ENCODE measurements around the gene NCOA6.
A peak's percentile ranks its signal among the peaks of the same experiment; 100 is the strongest.
"Not testable (repeated sequence)": the region's sequence is repeated elsewhere in the genome, so short reads cannot be mapped to it uniquely, and the experiment has no call there.

Gene NCOA6

DNA sequence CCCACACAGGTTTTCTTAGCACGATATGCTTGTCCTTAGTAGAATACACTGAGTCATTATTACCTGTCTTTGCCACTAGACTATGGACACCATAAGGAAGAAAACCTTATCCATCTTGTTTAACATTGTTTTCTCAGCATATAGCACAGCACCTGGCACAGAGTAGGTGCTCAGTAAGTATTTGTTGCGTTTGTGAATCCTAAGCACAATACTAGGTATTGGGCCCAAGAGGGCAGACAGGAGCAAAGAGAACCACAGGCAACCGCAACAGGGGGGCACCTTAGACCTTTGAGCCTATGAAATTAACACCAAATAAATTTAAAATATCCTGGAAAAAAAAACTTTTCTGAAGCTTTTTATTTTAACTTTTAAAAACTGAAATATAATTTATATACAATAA is 3.7 kb upstream of the NCOA6 start:
- DNase-seq (ENCODE audit: low read depth, low spot score): no peak

DNA sequence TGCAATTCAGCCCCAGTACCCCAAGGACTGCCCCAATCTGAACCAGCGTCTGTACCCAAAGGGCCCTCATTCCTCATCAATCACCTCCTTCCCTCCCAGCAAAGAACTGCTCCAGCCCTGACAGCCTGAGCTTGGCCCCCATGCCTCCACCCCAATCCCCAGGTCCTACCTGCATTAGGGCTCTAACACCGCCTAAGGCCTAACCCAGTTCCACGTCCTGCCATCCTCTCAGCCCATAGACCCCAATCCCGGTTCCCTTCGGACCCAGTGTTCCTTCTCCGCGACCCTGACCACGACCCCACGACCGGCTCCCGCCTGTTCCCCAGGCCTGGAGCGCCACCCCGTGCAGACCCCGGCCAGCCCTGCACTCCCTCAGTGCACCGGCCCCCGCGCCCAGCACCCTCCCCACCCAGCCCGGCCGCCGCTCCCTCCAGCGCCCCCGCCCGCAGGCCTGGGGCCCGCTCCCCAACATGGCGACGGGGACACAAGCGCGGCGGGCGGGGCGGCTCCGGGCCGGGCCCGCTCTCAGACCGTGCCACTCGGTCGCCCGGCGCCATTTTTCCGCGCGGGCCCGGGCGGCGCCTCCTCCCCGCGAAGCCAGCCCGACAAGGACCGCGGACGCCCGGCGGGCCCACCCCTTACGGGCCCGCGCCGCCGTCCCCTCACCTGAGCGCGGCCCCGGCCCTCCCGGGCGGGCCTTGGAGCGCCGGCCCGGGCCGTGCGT is 483 bp downstream of the NCOA6 start:
- peak; percentile 82 for DNase-seq (ENCODE audit: low read depth, low spot score)

DNA sequence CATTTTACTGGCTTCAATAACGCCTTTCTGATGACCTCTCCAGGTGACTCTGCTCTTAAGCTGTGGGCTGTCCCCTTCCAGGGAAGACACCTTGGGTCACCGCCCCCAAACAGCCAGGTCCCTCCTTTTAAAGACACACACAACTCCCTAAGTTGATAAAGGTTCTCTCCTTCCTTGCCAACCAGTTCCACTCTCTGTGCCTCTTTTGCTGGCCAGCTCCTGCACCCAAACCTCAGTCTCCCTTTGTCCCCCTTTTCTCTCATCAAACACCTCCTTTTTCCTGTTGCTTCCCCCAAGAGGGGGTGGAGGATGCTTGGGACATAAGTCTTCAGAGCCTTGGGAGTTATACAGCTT is 1.0 kb downstream of the NCOA6 start:
- peak; percentile 52 for DNase-seq (ENCODE audit: low read depth, low spot score)

DNA sequence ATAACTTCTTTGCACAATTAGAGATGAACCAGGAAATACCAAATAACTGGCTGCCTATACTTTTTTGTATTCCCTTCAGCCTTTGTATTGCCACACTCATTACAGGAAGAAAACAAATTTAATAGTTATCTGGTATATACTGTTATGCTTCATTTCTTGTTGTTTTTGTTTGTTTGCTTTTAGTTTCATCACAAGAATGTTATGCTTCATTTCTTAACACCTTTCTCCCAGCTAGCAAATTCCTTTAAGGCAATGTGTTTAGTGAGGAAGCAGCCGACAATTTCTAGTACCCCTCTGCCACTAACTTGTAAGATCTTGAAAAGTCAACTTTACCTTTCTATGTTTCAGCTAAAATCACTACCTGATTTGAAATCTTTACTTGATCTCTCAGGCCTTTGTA is 1.4 kb downstream of the NCOA6 start:
- no peak for DNase-seq (ENCODE audit: low read depth, low spot score)

DNA sequence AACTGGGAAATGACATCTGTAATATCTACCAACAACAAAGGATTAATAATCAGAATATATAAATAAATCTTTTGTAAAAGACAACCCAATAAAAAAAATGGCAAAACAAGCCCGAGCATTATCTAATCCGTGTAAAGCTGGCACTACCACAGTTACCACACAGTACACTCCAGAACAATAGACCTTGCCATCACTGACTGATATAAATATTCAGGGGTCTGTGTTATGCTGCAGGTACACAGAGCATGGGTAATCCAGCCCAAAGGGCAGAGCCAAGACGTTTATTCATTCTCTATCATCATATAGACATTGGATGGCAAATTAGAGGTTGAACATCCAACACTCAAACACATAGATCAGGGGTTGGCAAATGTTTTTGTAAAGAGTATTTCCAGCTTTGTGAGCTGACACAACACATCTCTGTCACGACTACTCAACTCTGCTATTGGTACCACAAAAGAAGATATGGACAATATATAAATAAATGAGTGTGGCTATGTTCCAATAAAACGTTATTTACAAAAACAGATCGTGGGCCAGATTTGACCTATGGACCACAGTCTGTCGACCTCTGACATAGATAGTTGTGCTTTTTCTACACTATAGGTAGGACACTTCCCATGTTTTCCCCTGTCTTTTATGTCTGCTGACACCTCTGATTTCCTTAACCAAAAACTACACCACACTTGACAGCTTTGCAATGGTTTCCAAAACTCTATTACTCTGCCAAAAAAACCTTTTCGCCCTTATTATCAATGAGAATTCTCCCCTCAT is 4.5 kb downstream of the NCOA6 start:
- no peak for DNase-seq (ENCODE audit: low read depth, low spot score)

DNA sequence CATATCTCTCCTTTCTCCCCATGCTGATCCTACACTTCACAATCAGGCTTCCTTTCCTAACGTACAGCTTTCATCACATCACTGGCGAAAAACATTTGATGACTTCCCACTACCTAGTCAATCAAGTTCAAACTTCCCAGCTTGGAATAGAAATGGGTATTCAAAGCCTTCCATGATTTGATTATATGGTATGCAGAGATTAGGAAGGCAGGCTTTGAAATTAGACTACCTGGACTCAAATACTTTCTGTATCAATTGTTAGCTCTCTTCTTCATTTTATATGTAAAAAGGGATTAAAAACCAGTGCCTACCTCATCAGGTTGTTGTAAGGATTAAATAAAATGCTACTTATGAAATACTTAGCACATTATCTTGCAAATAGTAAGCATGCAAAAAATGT is 7.7 kb downstream of the NCOA6 start:
- DNase-seq (ENCODE audit: low read depth, low spot score): no peak

DNA sequence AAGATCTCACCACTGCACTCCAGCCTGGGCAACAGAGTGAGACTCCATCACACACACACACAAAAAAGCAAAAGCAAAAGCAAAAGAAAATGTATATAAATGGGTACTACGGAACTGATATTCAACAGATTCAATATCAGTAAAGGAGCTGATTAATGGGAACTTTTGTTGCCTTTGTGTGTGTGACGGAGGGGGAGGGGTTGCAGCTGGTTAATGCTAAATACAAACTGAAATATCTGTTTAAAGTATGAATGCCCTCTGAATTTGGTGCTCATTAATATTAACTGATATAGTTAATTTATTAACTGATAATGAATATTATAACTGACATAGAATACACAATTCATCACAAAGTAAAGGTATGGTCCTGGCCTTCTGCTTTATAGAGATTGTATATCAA is 8.4 kb downstream of the NCOA6 start:
- no peak for DNase-seq (ENCODE audit: low read depth, low spot score)

DNA sequence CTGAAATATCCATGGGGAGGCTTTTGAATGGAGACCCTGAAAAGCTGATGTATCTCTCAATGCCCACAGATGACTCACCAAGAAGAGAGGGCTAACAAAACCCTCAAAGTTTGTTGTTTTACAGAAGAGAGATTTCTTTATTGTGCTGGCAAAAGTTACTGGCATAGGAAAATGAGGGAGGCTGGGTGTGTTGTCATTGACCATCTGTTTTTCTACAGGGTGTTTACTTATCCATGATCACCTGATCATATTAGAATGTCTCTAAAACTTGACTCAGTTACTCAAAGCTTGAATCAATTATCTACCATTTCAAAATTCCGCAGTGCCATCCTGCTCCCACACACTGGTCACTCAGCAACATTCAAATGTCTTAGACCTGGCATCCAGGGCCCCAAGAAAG is 9.8 kb downstream of the NCOA6 start:
- peak; percentile 21 for DNase-seq (ENCODE audit: low read depth, low spot score)

DNA sequence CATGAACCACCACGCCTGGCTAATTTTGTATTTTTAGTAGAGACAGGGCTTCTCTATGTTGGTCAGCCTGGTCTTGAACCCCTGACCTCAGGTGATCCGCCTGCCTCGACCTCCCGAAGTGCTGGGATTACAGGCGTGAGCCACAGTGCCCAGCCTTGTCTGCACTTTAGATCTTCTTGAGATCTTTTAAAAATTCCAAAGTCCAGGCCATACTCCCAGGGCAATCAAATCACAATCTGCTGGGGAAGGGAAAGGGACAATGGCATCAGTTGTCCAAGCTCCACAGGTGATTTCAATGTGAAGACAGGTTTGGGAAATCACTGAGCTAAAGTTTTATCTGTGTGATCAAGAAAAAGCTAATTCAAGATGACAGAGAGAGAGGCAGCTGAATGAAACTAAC is 16.9 kb downstream of the NCOA6 start:
- no peak for DNase-seq (ENCODE audit: low read depth, low spot score)

DNA sequence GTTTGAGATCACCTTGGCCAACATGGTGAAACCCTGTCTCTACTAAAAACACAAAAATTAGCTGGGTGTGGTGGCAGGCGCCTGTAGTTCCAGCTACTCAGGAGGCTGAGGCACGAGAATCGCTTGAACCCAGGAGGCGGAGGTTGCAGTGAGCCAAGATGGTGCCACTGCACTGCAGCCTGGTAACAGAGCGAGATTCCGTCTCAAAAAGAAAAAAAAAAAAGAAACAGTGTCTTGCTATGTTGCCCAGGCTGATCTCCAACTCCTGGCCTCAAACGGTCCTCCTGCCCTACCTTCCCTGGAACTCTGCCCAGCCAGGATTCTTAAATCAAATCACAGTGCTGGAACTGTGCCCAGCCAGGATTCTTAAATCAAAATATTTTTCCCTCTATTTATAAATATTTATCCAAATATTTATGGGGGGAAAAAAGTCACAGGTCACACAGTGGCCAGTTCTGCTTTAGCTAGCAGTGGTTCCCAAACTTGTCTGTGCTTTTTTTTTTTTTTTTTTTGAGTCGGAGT is 17.4 kb downstream of the NCOA6 start:
- not testable (repeated sequence) for DNase-seq (ENCODE audit: low read depth, low spot score)

DNA sequence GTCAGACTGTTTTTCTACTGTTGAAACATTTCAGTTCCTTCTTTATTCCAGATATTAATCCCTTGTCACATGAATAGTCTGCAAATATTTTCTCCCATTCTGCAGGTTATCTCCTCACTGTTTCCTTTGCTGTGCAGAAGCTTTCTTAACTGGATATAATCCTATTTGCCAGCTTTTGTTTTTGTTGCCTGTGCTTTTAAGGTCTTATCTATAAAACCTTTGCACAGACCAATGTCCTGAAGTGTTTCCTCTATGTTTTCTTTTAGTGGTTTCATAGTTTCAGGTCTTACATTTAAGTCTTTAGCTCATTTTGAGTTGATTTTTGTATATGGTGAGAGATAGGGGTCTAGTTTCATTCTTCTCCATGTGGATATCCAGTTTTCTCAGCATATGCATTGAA is 19.2 kb downstream of the NCOA6 start:
- no peak for DNase-seq (ENCODE audit: low read depth, low spot score)

DNA sequence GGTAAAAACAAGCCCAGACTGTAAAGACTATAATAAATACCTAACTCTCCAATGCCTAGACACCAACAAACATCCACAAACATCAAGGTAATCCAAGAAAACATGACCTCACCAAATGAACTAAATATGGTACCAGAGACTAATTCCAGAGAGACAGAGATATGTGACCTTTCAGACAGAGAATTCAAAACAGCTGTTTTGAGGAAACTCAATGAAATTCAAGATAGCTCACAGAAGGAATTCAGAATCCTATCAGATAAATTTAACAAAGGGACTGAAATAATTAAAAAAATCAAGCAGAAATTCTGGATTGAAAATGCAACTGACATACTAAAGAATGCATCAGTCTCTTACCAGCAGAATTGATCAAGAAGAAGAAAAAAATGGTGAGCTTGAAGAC is 26.6 kb downstream of the NCOA6 start:
- no peak for DNase-seq (ENCODE audit: low read depth, low spot score)

DNA sequence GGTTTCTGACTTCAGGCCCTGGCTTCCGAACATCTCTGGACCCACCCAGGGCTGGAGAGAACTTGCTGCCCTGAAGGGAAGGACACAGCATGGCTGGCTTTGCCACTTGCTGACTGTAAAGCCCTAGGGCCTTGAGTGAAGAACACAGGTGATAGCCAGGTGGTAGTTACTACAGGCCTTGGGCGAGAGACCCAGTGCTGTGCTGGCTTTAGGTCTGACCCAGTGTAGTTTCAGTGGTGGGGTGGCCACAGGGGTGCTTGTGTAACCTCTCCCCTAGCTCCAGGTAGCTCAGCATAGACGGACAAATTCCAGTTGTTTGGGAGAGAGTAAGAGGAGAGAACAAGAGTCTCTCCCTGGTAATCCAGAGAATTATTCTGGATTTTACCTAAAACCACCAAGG is 27.1 kb downstream of the NCOA6 start:
- DNase-seq (ENCODE audit: low read depth, low spot score): no peak

DNA sequence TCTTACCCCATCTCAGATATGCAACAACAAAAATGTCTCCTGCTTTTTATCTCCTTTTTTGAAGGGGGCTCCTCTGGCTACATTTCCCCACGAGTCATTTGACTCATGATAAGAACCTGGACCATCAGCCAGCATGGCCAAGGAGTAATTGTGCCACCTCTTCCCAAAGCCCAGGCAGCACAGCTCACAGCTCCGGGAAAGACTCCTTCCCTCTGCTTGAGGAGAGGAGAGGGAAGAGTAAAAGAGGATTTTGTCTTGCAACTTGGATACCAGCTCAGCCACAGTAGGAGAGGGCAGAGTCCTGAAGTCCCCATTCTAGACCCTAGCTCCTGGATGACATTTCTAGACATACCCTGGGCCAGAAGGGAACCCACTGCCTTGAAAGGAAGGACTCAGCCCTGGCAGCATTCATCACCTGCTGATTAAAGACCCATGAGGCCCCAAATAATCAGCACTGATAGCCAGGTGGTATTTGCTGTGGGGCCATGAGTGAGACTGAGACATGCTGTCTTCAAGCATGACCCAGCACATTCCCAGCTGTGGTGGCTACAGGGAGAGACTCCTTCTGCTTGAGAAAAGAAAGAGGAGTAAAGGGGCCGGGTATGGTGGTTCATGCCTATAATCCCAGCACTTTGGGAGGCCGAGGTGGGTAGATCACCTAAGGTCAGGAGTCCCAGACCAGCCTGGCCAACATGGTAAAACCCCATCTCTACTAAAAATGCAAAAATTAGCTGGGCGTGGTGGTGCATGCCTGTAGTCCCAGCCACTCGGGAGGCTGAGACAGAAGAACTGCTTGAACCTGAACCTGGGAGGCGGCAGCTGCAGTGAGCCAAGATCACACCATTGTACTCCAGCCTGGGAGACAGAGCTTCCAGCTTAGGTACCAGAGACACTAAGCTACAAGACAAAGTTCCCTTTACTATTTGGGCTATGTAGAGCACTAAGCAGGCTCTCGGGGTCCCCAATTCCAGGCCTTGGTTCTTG is 28.1 kb downstream of the NCOA6 start:
- DNase-seq (ENCODE audit: low read depth, low spot score): no peak

DNA sequence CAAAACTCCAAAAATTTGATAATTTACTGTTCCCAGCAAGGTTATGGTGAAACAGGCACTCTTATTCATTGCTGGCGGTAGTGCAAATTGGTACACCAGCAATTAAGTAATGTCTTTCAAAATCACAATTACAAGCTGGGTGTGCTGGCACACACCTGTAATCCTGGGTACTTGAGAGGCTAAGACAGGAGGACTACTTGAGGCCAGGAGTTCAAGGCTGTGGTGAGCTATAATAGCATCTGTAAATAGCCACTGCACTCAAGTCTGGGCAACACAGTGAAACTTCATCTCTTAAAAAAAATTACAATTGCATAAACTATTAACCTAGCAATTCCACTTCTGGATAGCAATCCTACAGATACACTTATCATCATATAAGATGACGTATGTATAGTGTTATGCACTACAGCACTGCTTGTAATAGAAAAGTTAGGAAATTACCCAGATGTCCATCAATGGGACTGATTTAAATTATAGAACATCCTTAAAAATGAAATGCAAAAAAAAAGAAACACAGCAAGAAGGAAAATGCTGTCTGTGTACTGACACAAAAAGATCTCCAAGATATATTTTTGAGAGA is 31.4 kb downstream of the NCOA6 start:
- DNase-seq (ENCODE audit: low read depth, low spot score): no peak

DNA sequence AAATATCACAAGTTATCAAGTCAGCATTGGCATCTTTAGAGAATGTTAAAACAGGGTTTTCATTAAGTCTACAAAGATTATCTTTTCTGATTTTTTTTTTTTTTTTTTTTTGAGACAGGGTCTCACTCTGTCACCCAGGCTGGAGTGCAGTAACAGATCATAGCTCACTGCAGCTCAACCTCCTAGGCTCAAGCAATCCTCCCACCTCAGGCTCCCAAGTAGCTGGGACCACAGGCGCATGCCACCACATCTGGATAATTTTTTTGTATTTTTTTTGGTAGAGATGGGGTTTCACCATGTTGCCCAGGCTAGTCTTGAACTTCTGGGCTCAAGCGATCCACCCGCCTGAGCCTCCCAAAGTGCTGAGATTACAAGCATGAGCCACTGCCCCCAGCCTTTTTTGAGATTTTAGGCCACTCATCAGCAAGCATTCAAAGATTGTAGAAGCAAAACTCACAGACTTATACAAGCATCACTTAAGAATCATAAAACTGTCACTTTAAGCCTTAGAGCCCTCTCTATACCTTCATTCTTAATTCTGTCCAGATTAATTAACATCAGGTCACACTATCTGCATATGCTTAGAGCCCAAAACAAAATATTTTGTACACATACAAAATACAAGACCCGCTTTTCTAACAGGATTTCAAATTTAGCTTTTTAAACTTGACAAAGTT is 32.6 kb downstream of the NCOA6 start:
- no peak for DNase-seq (ENCODE audit: low read depth, low spot score)

DNA sequence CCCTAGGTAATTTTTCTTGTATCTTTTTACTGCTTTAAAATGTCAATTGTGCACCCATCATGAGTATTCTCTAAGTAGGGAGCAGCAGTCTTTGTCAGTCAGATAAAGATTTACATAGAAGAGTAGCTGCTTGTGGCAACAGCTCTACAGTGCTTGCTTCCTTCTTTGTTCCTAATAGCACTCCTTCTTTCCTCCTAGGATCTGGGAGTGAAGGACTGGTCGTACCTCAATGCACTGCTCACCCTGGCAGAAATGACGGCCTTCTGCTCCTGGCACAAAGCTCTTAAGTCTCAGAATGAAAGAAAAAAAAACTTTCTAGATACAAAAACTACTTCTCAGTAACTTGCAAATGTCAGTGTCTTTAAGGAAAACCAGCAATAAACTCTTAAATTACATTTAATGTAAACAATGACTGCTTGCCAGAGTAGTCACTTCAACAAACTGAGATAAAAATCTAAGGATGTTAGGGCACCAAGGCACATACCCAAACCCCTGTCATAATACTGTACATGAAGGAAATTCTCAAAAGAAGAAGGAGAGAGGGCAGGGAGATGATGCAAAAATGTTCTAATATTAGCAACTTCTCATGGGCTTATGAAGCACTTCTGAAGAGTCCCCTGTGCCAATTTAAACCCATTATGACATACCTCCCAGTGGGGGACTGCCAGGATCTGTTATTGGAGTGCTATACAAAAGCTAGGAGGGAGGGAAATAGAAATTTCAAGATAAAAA is 34.0 kb downstream of the NCOA6 start:
- peak; percentile 7 for DNase-seq (ENCODE audit: low read depth, low spot score)

DNA sequence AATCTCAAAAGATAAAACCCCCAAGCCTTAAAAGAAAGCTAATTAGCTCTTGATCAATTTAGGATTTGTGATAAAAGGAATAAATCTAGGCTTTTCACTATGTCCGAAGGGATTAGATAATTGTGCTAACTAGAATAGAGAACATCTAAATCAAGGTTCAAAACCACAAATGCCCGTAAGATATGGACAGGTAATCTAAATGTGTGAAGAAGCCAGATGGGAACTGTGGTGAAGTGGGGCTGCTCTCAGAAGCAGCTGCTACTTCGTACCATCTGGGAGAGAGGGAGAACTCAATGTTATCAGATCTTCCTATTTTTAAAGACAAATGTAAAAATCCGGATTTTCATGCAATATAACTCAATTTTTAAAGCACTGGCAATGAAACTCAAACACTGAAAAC is 44.2 kb downstream of the NCOA6 start:
- no peak for DNase-seq (ENCODE audit: low read depth, low spot score)

DNA sequence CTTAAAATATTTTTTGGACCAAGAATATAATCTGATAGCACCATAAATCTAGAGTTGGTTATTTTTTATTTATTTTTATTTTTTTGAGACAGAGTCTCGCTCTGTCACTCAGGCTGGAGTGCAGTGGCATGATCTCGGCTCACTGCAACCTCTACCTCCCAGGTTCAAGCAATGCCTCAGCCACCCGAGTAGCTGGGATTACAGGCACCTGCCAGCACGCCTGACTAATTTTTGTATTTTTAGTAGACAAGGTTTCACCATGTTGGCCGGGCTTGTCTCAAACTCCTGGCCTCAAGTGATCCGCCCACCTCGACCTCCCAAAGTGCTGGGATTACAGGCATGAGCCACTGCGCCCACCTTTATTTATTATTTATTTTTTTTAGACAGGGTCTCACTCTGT is 45.2 kb downstream of the NCOA6 start:
- not testable (repeated sequence) for DNase-seq (ENCODE audit: low read depth, low spot score)

DNA sequence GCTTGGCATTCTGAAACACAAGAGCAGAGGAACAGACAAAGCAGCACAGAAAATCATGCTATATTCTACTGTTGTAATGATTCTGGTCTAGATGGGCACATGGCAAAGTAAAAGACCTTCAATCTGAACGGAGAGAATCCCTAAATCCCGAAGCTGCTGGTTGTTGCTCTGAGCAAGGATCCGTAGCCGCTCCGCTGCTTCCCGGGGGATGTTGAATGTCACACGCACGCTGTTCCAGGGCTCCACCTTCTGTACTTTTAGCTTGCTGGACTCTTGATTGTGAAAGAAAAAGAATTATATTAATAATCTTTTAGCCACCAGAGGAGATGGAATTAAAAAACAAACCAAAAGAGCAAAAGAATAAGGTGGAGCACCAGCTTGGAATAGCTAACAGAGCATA is 49.3 kb downstream of the NCOA6 start:
- no peak for DNase-seq (ENCODE audit: low read depth, low spot score)

Measured in astrocyte of the hippocampus (primary cell).